A549 treated with ZK216348 at 1 μM for 4 hours (cell line): Measurements from ENCODE around the gene TMEM89. TPM values are rescaled to one million over a fixed set of nuclear protein-coding genes. Genes with fewer than 3 reads are reported as not detected.

Experiments used
- total RNA-seq: library from RNA; stranded (reverse); fragments of 200-300 nt; extraction: Qiagen RNA extraction; gene quantifications from 5 replicates; pipeline ENCODE4 v1.2.3, GENCODE V29; 2022; ENCODE audit warnings: low read depth

TMEM89 gene, protein sequence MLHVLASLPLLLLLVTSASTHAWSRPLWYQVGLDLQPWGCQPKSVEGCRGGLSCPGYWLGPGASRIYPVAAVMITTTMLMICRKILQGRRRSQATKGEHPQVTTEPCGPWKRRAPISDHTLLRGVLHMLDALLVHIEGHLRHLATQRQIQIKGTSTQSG
- not detected in 5 replicates for total RNA-seq

DNA sequence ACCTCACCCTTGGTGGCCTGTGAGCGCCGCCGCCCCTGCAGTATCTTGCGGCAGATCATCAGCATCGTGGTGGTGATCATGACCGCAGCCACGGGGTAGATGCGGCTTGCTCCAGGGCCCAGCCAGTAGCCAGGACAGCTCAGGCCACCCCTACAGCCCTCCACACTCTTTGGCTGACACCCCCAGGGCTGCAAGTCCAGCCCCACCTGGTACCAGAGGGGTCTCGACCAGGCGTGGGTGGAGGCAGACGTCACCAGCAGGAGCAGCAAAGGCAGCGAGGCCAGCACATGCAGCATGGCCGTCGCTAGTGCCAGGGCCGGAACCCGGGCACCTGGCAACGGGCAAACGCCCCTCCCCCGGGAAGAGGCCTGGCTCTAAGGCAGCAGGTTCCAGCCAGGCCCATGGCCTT, at the start of gene TMEM89:
TSS of gene TMEM89 (minus strand) at position 309 of the 409 bp plus-strand sequence. CDS start at position 296, 13 bp downstream.

GRCh38 chr3:48662753-48663488, 41.4 kb upstream of the TMEM89 start, which contains the start of gene CELSR3:
TSS of gene CELSR3 (minus strand) at chr3:48662886. CDS start at chr3:48662634, 252 bp downstream.

DNA sequence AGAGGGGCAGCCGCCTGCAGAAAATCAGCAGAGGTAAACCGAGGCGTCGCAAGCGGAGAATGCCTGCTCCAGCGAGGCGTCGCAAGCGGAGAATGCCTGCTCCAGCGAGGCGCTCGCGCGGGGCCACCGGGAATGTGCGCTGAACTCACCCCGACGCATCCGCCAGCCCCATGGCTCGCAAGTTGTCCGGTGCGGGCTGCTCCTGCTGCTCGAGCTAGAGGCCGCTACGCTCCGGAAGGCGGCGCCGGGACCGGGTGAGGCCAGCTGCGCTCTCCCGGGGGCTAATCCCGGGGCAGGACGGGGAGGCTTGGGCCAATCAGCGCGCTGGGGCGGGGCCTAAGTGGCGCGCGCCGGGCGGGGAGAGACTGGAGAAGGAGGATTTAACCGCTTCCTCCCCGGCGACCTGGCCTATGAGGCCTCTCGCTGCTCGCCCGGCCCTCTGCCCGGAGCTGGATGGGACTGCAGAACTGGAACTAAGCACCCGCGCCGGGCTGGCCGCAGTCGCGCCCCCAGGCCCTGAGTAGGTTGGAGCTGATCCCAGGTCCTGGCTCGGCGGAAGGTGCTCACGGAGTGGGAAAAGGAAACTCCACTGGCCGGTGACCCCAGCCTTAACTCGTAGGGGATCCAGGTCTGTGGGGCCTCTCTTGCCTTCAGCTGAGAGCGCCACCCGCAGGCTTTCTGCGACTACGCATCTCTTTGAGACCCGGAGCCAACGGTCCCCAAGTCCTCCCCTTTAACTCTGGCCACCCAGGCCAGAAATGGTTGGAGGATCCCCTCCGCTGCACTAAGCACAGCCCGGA, 13.9 kb upstream of the TMEM89 start, which contains the start of gene SLC26A6:
TSS of gene SLC26A6 (minus strand) at position 240 of the 800 bp plus-strand sequence. CDS start at position 172, 68 bp downstream.

DNA sequence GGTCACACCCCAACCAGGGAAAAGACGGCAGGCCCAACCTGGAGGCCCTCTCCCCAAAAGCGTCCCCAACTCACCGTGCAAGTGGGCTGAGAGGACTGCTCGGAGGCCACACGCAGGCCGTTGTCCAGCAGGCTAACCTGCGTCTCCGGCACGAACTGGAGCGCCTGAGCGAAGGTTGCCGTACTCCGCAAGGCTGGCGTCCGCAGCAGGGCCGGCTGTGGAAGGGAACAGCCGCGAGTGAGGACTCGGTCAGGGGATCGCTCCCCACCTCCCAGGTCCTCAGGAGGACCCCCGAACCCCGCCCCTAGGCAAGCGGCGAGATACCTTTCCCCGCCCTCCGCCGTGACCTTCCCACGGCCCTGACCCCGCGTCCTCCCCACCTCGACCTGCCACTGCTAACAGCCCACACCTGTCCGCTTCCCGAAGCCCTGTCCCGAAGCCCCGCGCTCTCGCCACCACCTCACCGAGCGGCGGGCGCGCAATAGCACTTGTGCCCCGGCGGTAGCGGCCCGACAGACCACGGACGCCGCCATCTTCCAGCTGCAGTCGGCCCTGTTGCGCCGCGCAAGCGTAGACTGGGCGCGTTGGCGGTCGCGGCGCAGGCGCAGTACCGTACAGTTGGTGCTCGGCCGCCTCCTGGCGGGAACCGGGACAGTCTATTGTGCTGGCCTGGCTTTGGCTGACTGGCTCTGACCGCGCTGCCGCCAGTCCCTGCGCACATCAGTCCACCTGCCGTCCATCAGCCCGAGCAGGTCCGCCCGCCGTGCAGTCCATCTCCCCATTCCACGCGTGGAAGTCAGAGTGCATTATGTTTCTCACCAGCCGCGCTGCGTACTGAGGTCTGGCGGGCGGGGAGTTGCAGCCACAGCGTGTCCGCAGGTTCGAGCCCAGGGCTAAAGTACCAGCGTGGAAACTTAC, 12.2 kb downstream of the TMEM89 start, which contains the start of gene UQCRC1:
TSS of gene UQCRC1 (minus strand) at position 559 of the 918 bp plus-strand sequence. CDS start at position 533, 26 bp downstream.

DNA sequence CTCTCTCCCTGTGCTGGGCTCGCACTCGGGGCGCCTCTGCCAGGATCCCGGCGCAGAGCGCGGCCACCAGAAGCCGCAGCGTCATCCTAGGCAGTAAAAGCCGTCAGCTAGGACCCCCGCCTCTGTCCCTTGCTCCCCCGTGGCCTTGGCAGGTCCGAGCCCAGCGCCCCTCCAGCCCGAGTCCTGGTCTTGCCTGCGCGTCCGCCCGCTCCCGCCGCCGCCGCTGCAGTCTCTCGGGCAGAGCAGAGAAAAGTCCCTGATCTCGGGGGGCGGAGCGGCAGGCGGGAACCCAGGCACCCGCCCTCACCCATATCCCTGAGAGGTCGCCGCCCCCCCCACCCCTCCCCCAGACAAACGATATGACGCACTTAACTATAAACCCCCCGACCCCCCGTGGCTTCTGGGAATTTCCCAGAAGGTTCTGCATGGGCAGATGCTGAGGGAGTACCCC, 26.5 kb downstream of the TMEM89 start, which contains the start of gene COL7A1:
TSS of gene COL7A1 (minus strand) at position 255 of the 451 bp plus-strand sequence. CDS start at position 85, 170 bp downstream.

Other genes starting within 250 kb of the TMEM89 start
- not detected in 5 replicates for gene FBXW12, start 249.6 kb downstream of the TMEM89 start, total RNA-seq
- gene PLXNB1, start 191.7 kb downstream of the TMEM89 start, total RNA-seq: 9.6 to 20.7 TPM (median 15.1 TPM) in 5 replicates
- gene CCDC51, start 181.7 kb downstream of the TMEM89 start, total RNA-seq: 20.8 to 29.7 TPM (median 26.2 TPM) in 5 replicates
- 270 to 585 TPM (median 291 TPM) in 5 replicates for gene TMA7, start 181.5 kb downstream of the TMEM89 start, total RNA-seq
- 6.9 to 9.8 TPM (median 8.7 TPM) in 5 replicates for gene ATRIP, start 175.0 kb downstream of the TMEM89 start, total RNA-seq
- gene SHISA5, start 117.6 kb downstream of the TMEM89 start, total RNA-seq: 83.6 to 137 TPM (median 127 TPM) in 5 replicates
- 10.8 to 18.0 TPM (median 13.9 TPM) in 5 replicates for gene PFKFB4, start 65.0 kb downstream of the TMEM89 start, total RNA-seq
- 4.6 to 11.7 TPM (median 8.9 TPM) in 5 replicates for gene UCN2, start 58.0 kb downstream of the TMEM89 start, total RNA-seq
- gene COL7A1, start 26.4 kb downstream of the TMEM89 start, total RNA-seq: 93.6 to 227 TPM (median 182 TPM) in 5 replicates
- 154 to 191 TPM (median 182 TPM) in 5 replicates for gene UQCRC1, start 12.1 kb downstream of the TMEM89 start, total RNA-seq
- 14.6 to 23.6 TPM (median 19.8 TPM) in 5 replicates for gene SLC26A6, start 13.7 kb upstream of the TMEM89 start, total RNA-seq
- 2.5 to 5.7 TPM (median 5.1 TPM) in 5 replicates for gene CELSR3, start 41.1 kb upstream of the TMEM89 start, total RNA-seq
- 4.9 to 11.4 TPM (median 9.2 TPM) in 5 replicates for gene NCKIPSD, start 64.1 kb upstream of the TMEM89 start, total RNA-seq
- gene IP6K2, start 95.5 kb upstream of the TMEM89 start, total RNA-seq: 46.3 to 49.1 TPM (median 48.9 TPM) in 5 replicates
- 13.8 to 22.2 TPM (median 18.4 TPM) in 5 replicates for gene PRKAR2A, start 226.1 kb upstream of the TMEM89 start, total RNA-seq